H1 (cell line): ENCODE results near the gene CTIF. TPM values are rescaled to one million over a fixed set of nuclear protein-coding genes. Genes with fewer than 3 reads are reported as not detected.

Experiments used
- CTCF ChIA-PET: fragments of 300-600 bp; sonication (Branson Sonifier 250); formaldehyde crosslinking; loops from one replicate; lab custom pipeline; 2021; ENCODE audit not compliant: partially characterized antibody; lab: Charles Lee
- POLR2A ChIA-PET: fragments of 300-600 bp; sonication (Branson Sonifier 250); formaldehyde crosslinking; loops from one replicate; lab custom pipeline; 2021; ENCODE audit warnings: inconsistent platforms; ENCODE audit not compliant: partially characterized antibody; lab: Charles Lee
- DNase-seq, 2 experiments: peaks; one replicate each; pipeline versions ENCODE4 v3.0.0 to v3.0.0-alpha.2; 2010 to 2022; ENCODE audit warnings: low spot score in 2 of 2, low read depth in 1 of 2, mixed read lengths in 1 of 2
- FAIRE-seq: peaks from 2 replicates; lab custom pipeline; 2011; peaks lifted over from hg19 to GRCh38; lab: Jason Lieb, UNC
- H2AFZ ChIP-seq: 2 replicates; pipeline ENCODE4 v1.8.1; 2012; ENCODE audit warnings: low read length, inconsistent platforms
- H2AK5ac ChIP-seq: 2 replicates; pipeline ENCODE4 v1.6.1; 2013; ENCODE audit warnings: low read depth, low read length
- H2BK120ac ChIP-seq: replicated peaks from 2 replicates; pipeline ENCODE3; 2013; ENCODE audit warnings: low read depth, low read length, inconsistent platforms
- H2BK12ac ChIP-seq: 2 replicates; pipeline ENCODE4 v1.6.1; 2013; ENCODE audit warnings: low read depth, low read length
- H2BK15ac ChIP-seq: 2 replicates; pipeline ENCODE4 v1.6.1; 2013; ENCODE audit warnings: low read length
- H2BK20ac ChIP-seq: 2 replicates; pipeline ENCODE4 v1.6.1; 2013; ENCODE audit warnings: low read length
- H2BK5ac ChIP-seq: 2 replicates; pipeline ENCODE4 v1.6.1; 2013; ENCODE audit warnings: low read depth, low read length
- H3K14ac ChIP-seq: 2 replicates; pipeline ENCODE4 v1.6.1; 2013; ENCODE audit warnings: inconsistent platforms; ENCODE audit not compliant: insufficient read length
- H3K18ac ChIP-seq: 2 replicates; pipeline ENCODE4 v1.6.1; 2013; ENCODE audit warnings: low read length; ENCODE audit errors: extremely low read depth
- H3K23ac ChIP-seq: 2 replicates; pipeline ENCODE4 v1.6.1; 2013; ENCODE audit warnings: inconsistent platforms; ENCODE audit not compliant: insufficient read length
- H3K23me2 ChIP-seq: 2 replicates; pipeline ENCODE4 v1.6.1; 2013; ENCODE audit warnings: low read depth, low read length
- H3K27ac ChIP-seq: 2 replicates; pipeline ENCODE4 v1.6.1; 2011; ENCODE audit warnings: low read depth, low read length, inconsistent platforms
- H3K27me3 ChIP-seq, 4 experiments: replicated peaks in 1 of 4; 1 replicate in 1 of 4; 2 replicates in 3 of 4; pipeline versions ENCODE4 v1.6.1 to v1.8.1; 2011 to 2013; ENCODE audit warnings: low read length in 3 of 4, mild to moderate bottlenecking in 3 of 4, inconsistent platforms in 2 of 4, mixed read lengths in 2 of 4, moderate library complexity in 1 of 4; ENCODE audit not compliant: control insufficient read depth in 3 of 4, insufficient read depth in 3 of 4; ENCODE audit errors: extremely low read depth in 1 of 4
- H3K36me3 ChIP-seq, 4 experiments: 2 replicates each; pipeline versions ENCODE4 v1.6.1 to v1.8.1; 2011 to 2013; ENCODE audit warnings: mild to moderate bottlenecking in 4 of 4, low read length in 3 of 4, moderate library complexity in 2 of 4, control low read depth in 1 of 4, inconsistent platforms in 1 of 4; ENCODE audit not compliant: insufficient read depth in 4 of 4, control insufficient read depth in 2 of 4
- H3K4ac ChIP-seq: replicated peaks from 2 replicates; pipeline ENCODE3; 2013; ENCODE audit warnings: low read length, low read depth, mixed read lengths, inconsistent platforms; ENCODE audit not compliant: insufficient read length
- H3K4me1 ChIP-seq, 4 experiments: replicated peaks in 1 of 4; 1 replicate in 1 of 4; 2 replicates in 3 of 4; pipeline versions ENCODE4 v1.6.1 to v1.8.1; 2011 to 2013; ENCODE audit warnings: low read length in 3 of 4, inconsistent platforms in 2 of 4, mixed read lengths in 1 of 4; ENCODE audit not compliant: insufficient read depth in 4 of 4, control insufficient read depth in 3 of 4
- H3K4me2 ChIP-seq, 2 experiments: 2 replicates each; pipeline versions ENCODE4 v1.6.1 to v1.8.1; 2011 to 2013; ENCODE audit warnings: low read depth in 2 of 2, low read length in 2 of 2, control low read depth in 1 of 2, inconsistent platforms in 1 of 2, mild to moderate bottlenecking in 1 of 2; ENCODE audit not compliant: insufficient read depth in 1 of 2
- H3K4me3 ChIP-seq, 4 experiments: fragments of 200-600, 300-600 bp in 1 of 4; sonication (generic), shearing (Covaris generic), sonication (Bioruptor Twin) in 1 of 4; 2 replicates each; pipeline versions ENCODE4 v1.5.1 to v1.8.1; 2011 to 2016; ENCODE audit warnings: low read length in 4 of 4, low read depth in 3 of 4, control low read depth in 2 of 4, inconsistent platforms in 2 of 4, mild to moderate bottlenecking in 2 of 4, mixed read lengths in 1 of 4, moderate library complexity in 1 of 4; ENCODE audit not compliant: insufficient read depth in 2 of 4; ENCODE audit errors: extremely low read depth in 1 of 4
- H3K56ac ChIP-seq: replicated peaks from 2 replicates; pipeline ENCODE3; 2013; ENCODE audit warnings: low read depth, mild to moderate bottlenecking, mixed read lengths, low read length, inconsistent platforms; ENCODE audit not compliant: insufficient read length
- H3K79me1 ChIP-seq: 2 replicates; pipeline ENCODE4 v1.6.1; 2013; ENCODE audit warnings: low read depth, low read length, control low read depth
- H3K79me2 ChIP-seq, 2 experiments: 2 replicates each; pipeline versions ENCODE4 v1.6.1 to v1.8.1; 2012 to 2013; ENCODE audit warnings: low read length in 2 of 2, mild to moderate bottlenecking in 2 of 2, inconsistent platforms in 1 of 2; ENCODE audit not compliant: insufficient read depth in 2 of 2, control insufficient read depth in 1 of 2
- H3K9ac ChIP-seq, 4 experiments: replicated peaks in 1 of 4; 1 replicate in 1 of 4; 2 replicates in 3 of 4; pipeline versions ENCODE4 v1.6.1 to v1.8.1; 2011 to 2013; ENCODE audit warnings: low read depth in 3 of 4, low read length in 3 of 4, control low read depth in 2 of 4, mild to moderate bottlenecking in 2 of 4, moderate library complexity in 2 of 4, inconsistent platforms in 1 of 4; ENCODE audit errors: extremely low read depth in 1 of 4
- H3K9me3 ChIP-seq, 2 experiments: 2 replicates each; pipeline versions ENCODE4 v1.6.1 to v1.8.1; 2012 to 2013; ENCODE audit warnings: mild to moderate bottlenecking in 2 of 2, moderate library complexity in 2 of 2, control low read depth in 1 of 2, inconsistent platforms in 1 of 2, low read depth in 1 of 2, low read length in 1 of 2, mixed read lengths in 1 of 2; ENCODE audit not compliant: insufficient read depth in 2 of 2
- H4K20me1 ChIP-seq, 2 experiments: replicated peaks in 1 of 2; 2 replicates each; pipeline versions ENCODE3 to v1.8.1; 2011 to 2013; ENCODE audit warnings: inconsistent platforms in 2 of 2, low read length in 2 of 2, mild to moderate bottlenecking in 1 of 2; ENCODE audit not compliant: insufficient read depth in 2 of 2, control insufficient read depth in 1 of 2
- H4K5ac ChIP-seq: 2 replicates; pipeline ENCODE4 v1.6.1; 2013; ENCODE audit warnings: low read length, low read depth, mixed read lengths, inconsistent platforms; ENCODE audit not compliant: insufficient read length
- H4K8ac ChIP-seq: 2 replicates; pipeline ENCODE4 v1.8.0; 2013; ENCODE audit warnings: mild to moderate bottlenecking, moderate library complexity, low read length, inconsistent platforms; ENCODE audit not compliant: insufficient read depth; ENCODE audit errors: extremely low read depth
- H4K91ac ChIP-seq: replicated peaks from 2 replicates; pipeline ENCODE3; 2013; ENCODE audit warnings: low read length, mixed read lengths, inconsistent platforms; ENCODE audit not compliant: insufficient read length
- SAP30 ChIP-seq: fragments of 300-600 bp; sonication (generic); IDR thresholded peaks from 2 replicates; pipeline ENCODE4 v1.7.1; 2012; ENCODE audit warnings: low read length, moderate library complexity, mild to moderate bottlenecking, inconsistent platforms; ENCODE audit not compliant: insufficient read depth, insufficient replicate concordance
- TAF1 ChIP-seq: IDR thresholded peaks from 2 replicates; pipeline ENCODE4 v1.6.1; 2011; ENCODE audit warnings: mild to moderate bottlenecking, low read depth, low read length
- WGBS, 2 experiments: shearing (Covaris generic) in 1 of 2; methylation state at CpG; one replicate each; pipeline versions ENCODE4 v1.1.6 to v1.1.7; 2013 to 2015; ENCODE audit warnings: low lambda C conversion rate in 2 of 2, mixed read lengths in 2 of 2, inconsistent platforms in 1 of 2, low coverage in 1 of 2, missing lambda C conversion rate in 1 of 2; ENCODE audit not compliant: insufficient replicate concordance in 2 of 2, insufficient coverage in 1 of 2, insufficient read length in 1 of 2; ENCODE audit errors: extremely low coverage in 1 of 2, missing lambda C conversion rate in 1 of 2; 5-methylcytosine and 5-hydroxymethylcytosine counted together
- polyA plus RNA-seq, 7 experiments: library from polyadenylated mRNA; depleted of rRNA in 3 of 7; stranded (reverse) in 5 of 7; unstranded in 2 of 7; fragments of >200 nt in 5 of 7; fragments of 200-250 nt in 2 of 7; gene quantifications; 1 replicate in 5 of 7; 2 replicates in 1 of 7; 4 replicates in 1 of 7; pipeline versions ENCODE4 v1.2.1 to v1.2.3, GENCODE V29; 2011 to 2013; ENCODE audit warnings: missing spikeins in 2 of 7, mixed read lengths in 2 of 7
- total RNA-seq: library from RNA; stranded (reverse); fragmentation: NEBNext Ultra II Directional; extraction: Animal tissue kit (Norgen Biotek cat#: 25700); gene quantifications from 2 replicates; pipeline ENCODE4 v1.2.1, GENCODE V29; 2021

Gene CTIF
- total and polyA plus RNA-seq, 2 of the 8 experiments (the other 6 are each of a cell fraction or from before 2014, with no cell fraction given) = 9.0 to 17.8 TPM

GRCh38 chr18:48837676-48838075 is 298.8 kb downstream of the CTIF start:
- Histone ChIP-seq H3K27me3 (no peaks in the 10 kb centered on the region), H3K27ac (no peak overlapping the region), H2AK5ac (no peak overlapping the region), H4K91ac (no peak overlapping the region), H3K9ac (no peak overlapping the region), H3K79me1 (no peaks in the 10 kb centered on the region; the same call in 1 of the 2 replicates), H4K8ac (no peak overlapping the region), H3K4me1 (peaks cover 0 to 22% (median 9%) of the 10 kb centered on the region in 4 experiments; a peak in 6 of 7 replicates), H3K9me3 (no peaks in the 10 kb centered on the region), H3K23ac (no peak overlapping the region), H3K18ac (no peak overlapping the region), H3K4ac (no peak overlapping the region), H3K4me2 (no peak overlapping the region), H4K5ac (no peak overlapping the region), H3K14ac (no peak overlapping the region), H3K36me3 (no peaks in the 10 kb centered on the region), H3K79me2 (no peaks in the 10 kb centered on the region), H3K56ac (no peak overlapping the region), H2BK20ac (no peak overlapping the region), H2BK5ac (no peak overlapping the region), H3K23me2 (no peaks in the 10 kb centered on the region), H4K20me1 (no peaks in the 10 kb centered on the region), H2AFZ (no peak overlapping the region), H2BK15ac (no peak overlapping the region), H3K4me3 (no peak overlapping the region), H2BK120ac (no peak overlapping the region), H2BK12ac (no peak overlapping the region)
- no peak for TF ChIP-seq TAF1
- TF ChIP-seq SAP30 = no peak
- no peak for DNase-seq
- CTCF ChIA-PET = interaction anchor here (1.1 kb wide), 1 partner anchor 13 kb away, joined by 3 read pairs; no protein-coding TSS in a partner anchor
- no peak for FAIRE-seq
- POLR2A ChIA-PET = no interaction called here
- WGBS, 2 experiments = 92% methylated on average over 3 of the region's 3 CpGs; no CpG with 5 or more reads in 1 of the 2 experiments
